Measurements from ENCODE around the gene ARHGAP5. TPM values are rescaled to one million over a fixed set of nuclear protein-coding genes. Genes with fewer than 3 reads are reported as not detected.

The ARHGAP5 gene
- total and polyA plus RNA-seq, 9 of the 15 experiments (the other 6 are each of a cell fraction or from before 2014, with no cell fraction given): 3.1 to 21.8 (median 12.1) TPM

- TF ChIP-seq ZNF384 (IDR thresholded peaks at IDR 0.05; ENCODE audit: low read depth, low read length) (no peak), ESRRA (IDR thresholded peaks at IDR 0.05; ENCODE audit: borderline replicate concordance, low read depth) (no peak), TARDBP (IDR thresholded peaks at IDR 0.05) (no peak), NRF1 (conservative IDR thresholded peaks at IDR 0.05 in 1 of 2, IDR thresholded peaks at IDR 0.05 in 1 of 2) (peak; percentile 88 to 90), GATAD2A (IDR thresholded peaks at IDR 0.05) (no peak), EWSR1 (IDR thresholded peaks at IDR 0.05; ENCODE audit: borderline replicate concordance, low read depth, partially characterized antibody) (no peak), SRSF9 (IDR thresholded peaks at IDR 0.05; ENCODE audit: borderline replicate concordance, low read depth, low read length) (no peak), ZNF561 (CRISPR knock-in tag; conservative IDR thresholded peaks at IDR 0.05) (no peak), CAMTA2 (CRISPR knock-in tag; conservative IDR thresholded peaks at IDR 0.05) (no peak), C11orf30 (IDR thresholded peaks at IDR 0.05; ENCODE audit: low read depth) (peak; percentile 55; the same call in 1 of the 2 replicates), LARP7 (IDR thresholded peaks at IDR 0.05) (no peak), GATAD2B (IDR thresholded peaks at IDR 0.05; ENCODE audit: borderline replicate concordance) (no peak), ATF6 (CRISPR knock-in tag; IDR thresholded peaks at IDR 0.05) (no peak), ZNF592 (IDR thresholded peaks at IDR 0.05) (peak; percentile 78), HOXB6 (CRISPR knock-in tag; IDR thresholded peaks at IDR 0.05; ENCODE audit: borderline replicate concordance) (no peak), PHF21A (IDR thresholded peaks at IDR 0.05; ENCODE audit: borderline replicate concordance, low read depth) (no peak), ATF7 (IDR thresholded peaks at IDR 0.05) (peak; percentile 50), HMBOX1 (IDR thresholded peaks at IDR 0.05) (no peak), MYBL2 (IDR thresholded peaks at IDR 0.05; ENCODE audit: low read depth) (no peak), MYBL2 (CRISPR knock-in tag; IDR thresholded peaks at IDR 0.05; ENCODE audit: borderline replicate concordance) (no peak), CREB5 (CRISPR knock-in tag; IDR thresholded peaks at IDR 0.05) (no peak)
These were observed 126.1 kb downstream of the ARHGAP5 start, which contains the start of gene RNU6-8 (continued) for GRCh38 chr14:32202998-32203882.

Data from K562 (cell line).